GM18868 (cell line): ENCODE data around the gene DOK5.

ENCODE experiments used
- ATAC-seq: cut with Tn5 transposase; IDR thresholded peaks from one replicate; pipeline ENCODE4 v1.9.1; 2021; ENCODE audit warnings: mild to moderate bottlenecking, moderate library complexity; ENCODE audit not compliant: unreplicated experiment

Gene DOK5

DNA sequence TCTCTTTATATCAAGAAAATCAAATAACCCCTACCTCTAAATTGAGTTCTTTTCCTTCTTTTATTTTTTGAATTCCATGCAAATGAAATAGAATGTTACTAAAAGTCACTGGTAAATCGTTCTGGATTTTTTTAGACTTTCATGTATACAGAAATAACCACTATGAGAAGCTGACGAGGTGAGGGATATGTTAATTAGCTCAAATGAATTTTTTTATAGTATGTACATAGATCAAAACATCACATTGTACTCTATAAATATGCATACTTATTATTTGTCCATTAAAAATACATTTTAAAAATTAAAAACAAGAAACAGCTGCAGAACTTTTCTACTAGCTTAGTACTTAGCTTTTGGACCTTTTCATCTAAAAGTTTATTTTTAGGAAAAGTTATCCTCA is 165.4 kb downstream of the DOK5 start:
- ATAC-seq = no peak

DNA sequence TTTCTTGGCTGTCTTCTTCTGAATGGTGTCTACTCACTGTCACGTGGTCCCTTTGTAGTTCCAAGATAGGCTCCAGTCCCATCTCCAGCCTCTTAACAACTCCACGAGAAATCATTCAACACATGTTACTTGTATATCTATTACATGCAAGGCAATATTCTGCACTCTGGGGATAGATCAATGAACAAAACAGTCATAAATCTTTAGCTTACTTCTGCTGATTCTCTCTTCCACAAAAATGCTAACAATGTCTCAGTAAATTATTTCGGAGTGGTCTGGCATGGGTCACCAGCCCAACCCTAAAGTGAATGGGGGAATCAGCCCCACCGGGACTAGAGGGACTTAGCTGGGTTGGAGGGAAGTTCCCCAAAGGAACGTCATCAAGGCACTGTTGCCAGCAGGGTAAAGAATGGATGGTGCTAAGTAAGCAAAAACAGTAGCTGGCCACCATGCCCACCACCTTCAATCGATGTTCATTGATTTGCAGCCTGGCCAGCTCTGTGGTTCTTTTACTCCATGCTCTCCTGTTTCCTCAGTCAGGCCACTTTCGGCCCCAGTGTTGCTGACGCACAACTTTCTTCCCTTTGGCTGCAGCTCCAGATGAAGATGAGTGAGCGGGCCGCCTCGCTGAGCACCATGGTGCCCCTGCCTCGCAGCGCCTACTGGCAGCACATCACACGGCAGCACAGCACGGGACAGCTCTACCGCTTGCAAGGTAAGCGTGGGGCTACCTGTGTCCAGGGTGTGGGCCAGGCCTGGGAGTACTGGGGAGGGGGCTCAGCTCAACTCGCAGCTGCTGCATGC is 167.7 kb downstream of the DOK5 start:
- no peak for ATAC-seq

DNA sequence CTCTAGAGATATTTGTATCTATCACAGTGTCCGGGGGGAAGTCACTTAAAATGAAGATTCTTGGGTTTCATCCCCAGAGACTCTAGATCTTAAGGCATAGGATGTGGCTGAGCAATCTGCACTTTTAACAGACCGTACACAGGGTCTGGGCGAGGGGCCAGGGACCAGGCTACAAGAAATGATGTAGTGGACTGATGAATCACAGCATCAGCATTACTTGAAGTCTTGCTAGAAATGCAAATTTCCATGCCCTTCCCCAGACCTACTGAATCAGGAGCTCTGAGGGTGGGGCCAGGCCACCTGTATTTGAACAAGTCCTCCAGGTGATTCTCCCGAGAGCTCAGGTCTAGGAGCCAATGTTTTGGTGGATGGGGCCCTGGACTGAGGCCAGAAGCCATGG is 168.4 kb downstream of the DOK5 start:
- no peak for ATAC-seq

DNA sequence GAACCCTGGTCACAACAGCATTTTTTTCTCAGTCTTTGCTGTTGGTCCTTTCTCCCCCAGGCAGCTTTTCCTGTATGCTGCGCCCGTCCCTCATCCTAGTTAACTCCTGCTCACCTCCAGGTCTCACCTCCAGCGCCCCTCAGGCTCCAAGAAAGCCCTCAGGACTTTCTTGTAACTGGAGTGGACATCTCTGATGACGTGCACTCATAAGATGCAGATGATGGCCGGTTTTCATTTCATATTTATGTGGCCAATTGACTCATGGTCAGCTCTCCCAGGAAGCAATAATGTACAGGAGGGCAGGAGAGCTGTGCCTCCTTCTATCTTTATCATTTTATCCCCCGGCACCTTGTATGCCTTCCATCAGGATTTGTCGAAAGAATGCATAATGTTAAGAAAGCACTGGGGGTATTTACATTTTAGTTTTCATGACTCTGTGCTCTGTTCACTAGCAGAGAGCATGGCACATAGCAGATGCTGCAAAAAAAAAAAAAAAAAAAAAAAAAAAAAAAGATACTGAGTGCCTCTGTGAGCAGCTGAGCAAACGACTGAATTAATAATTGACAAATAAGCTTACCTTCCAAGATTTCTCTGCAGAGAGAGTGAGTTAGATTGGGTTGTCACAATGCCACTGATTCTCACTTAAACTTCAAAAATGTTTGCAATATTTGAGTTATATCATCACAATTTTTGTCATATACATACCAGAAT is 170.2 kb downstream of the DOK5 start:
- no peak for ATAC-seq

DNA sequence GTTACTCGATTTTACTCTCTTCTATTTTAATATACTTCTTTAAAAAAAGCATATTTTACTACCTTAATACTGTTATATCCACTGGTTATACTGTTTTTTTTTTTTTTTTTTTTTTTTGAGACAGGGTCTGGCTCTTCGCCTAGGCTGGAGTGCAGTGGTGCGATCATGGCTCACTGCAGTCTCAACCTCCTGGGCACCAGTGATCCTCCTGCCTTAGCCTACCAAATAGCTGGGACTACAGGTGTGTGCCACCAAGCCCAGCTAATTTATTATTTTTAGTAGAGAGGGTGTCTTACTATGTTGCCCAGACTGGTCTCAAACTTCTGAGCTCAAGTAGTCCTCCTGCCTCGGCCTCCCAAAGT is 170.7 kb downstream of the DOK5 start:
- ATAC-seq = no peak

DNA sequence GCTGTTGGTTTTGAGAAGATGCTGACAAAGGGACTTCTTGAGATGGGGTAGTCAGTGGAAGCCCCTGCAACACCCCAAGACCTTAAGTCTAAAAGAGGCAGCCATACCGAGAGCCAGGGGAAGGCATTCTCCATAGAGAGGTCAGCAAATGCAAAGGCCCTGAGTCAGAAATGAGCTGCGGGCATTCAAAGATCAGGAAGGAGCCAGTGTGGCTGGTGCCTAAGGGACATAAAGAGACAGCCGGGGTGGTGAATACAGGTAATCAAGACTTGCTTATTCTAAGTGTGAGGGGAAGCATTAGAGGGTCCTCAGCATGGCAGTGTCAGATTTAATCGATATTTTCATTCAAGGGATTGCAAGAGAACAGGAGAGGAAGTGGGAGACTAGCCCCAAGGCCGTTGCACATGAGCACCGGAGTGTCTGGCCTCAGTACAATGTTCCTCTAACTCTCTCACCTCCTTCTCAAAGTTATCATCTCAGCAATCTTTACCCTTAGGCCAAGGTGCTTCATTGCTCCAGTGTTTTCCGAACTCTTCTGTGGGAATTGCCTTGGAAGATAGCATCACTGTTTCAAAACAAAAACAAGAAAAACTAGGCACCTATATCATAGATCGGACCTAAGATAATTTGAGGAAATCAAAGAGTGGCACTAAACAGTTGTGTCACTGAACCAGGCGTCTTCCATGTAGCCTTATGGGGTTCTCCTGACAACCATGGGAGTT is 173.2 kb downstream of the DOK5 start:
- no peak for ATAC-seq

DNA sequence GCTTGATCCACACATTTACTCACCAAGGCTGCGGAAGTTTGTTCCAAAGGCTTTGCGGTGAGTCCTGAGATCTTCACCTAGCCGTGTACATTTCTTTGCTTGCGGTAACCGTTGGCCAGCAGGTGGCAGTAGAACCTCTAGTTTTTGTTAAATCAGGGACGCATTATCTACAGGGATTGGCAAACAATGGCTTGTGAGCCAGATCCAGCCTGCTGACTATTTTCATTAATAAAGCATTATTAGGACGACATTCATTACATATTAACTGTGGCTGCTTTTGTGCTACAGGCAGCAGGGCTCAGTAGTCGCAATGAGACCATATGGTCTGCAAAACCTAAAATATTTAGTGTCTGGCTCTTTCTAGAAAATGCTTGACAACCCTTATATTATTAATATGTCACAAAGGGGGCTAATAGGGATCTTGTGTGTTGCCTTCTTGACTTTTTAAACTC is 174.1 kb downstream of the DOK5 start:
- peak; percentile 70 for ATAC-seq

DNA sequence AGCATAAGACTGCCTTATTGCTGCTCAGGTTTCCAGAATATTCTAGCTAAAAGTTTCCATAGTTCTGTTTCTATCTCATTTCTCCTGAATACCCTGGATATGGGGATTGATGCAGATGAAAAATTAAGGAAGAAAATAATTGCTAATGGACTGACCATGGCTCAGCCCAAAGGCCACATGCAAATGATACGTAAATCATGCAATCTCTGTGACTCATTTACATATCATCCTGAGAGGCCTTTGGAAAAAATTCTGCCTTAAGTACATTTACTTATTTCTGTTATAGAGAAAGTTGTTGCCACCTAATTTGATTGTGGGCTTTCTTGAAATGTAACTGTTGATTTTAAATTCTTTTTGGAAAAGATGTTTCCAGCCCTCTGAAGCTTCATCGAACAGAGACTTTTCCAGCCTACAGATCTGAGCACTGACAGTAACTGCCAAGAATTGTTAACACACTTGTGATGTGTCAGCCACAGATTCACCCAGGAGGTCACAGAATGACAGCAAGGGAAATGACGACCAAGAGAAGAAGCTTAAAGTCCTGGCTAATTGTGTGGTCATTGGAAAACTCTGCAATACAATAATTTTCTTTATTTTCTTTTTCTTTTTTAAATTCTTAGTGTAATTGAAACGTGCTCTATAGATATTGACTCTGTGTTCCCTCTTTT is 174.8 kb downstream of the DOK5 start:
- ATAC-seq = no peak

DNA sequence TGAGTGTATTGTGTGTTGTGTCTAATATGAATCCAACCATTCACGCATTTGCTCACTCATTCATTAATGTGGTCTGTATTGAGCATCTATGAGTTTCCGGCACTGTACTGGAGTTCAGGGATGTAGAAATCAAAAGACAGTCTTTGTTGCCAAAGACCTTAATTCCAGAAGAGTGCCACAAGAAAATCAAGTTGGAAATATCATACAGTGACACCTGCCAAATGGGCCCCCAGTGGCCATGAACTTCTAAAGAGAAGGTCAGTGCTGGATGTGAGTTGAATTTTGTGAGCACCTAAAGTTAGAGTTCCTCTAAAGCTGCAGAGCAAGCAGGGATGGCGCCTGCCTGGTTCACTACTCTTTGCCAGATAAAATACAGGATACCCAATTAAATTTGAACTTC is 175.9 kb downstream of the DOK5 start:
- no peak for ATAC-seq

DNA sequence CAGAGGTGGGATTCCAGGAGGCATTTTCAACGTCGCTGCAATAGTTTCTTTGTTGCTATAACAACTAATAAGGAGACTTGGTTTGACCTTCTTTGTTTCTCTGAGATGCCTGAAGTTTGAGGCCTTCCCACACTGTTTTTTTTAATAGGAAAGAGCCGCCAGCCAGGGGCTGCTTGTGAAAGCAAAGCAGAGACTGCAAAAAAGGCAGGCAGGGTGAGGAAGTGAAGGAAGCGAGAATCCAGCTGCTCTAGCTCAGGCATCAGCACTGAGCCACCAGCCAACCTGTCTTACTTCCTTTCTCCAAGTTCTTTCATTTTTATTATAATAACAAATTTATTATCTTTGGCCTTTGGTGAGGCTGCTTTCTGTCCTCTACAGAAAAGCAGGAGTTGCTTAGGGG is 179.1 kb downstream of the DOK5 start:
- ATAC-seq = no peak

DNA sequence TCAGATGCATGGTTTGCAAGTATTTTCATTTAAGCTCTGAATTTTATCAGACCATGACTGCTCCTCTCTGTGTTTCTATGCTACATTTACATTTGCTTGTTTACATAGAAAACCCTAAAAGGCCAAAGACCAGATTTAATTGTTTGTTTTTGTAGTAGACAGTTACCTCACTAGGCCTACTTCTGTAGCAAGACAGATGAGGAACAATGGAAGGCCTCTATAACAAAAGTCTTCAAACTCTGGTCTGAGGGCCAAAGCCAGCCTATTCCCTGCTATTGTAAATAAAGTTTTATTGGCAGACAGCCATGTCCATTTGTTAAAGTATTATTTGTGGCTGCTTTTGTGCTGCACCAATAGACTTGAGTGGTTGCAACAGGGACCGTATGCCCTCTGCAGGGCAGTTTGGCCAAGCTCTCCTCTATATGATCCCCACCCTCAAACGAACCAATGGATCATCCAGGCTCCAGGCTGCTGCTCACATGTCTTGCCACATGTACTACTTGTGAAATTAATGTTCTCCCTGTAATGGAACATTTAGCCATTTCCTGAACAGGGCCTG is 182.0 kb downstream of the DOK5 start:
- peak; percentile 48 for ATAC-seq

DNA sequence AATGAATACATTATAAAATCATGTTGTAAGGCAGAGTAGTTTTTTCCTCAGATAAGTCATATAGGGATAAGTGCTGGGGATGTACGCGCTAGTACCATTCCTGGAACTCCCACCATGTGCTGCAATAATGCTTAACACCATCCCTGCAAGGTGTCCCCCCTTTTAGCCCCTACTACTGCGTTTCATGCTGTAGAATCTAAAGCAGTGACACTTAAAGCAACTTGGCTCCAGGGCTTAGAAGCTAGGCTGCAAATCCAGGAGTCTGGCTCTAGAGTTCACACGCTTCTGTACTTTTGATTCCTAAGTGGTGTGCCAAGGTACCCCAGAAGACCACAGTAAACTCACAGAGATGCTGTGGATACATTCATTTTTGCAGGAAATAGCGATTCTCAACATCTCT is 183.1 kb downstream of the DOK5 start:
- no peak for ATAC-seq

DNA sequence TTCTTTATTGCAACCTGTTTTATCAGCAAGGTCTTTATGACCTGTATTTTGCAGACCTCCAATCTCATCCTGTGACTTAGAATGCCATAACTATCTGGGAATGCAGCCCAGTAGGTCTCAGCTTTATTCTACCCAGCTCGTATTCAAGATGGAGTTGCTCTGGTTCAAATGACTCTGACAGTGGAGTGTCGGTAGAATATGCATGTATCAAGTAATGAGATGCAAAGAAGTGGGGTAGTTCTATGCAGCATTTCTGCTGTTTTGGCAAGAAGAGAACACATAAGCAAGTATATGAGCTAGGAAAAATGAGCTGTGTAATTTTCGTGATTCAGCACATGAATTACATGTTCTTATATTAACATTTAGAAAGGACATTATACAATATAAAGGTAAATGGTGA is 185.9 kb downstream of the DOK5 start:
- no peak for ATAC-seq

DNA sequence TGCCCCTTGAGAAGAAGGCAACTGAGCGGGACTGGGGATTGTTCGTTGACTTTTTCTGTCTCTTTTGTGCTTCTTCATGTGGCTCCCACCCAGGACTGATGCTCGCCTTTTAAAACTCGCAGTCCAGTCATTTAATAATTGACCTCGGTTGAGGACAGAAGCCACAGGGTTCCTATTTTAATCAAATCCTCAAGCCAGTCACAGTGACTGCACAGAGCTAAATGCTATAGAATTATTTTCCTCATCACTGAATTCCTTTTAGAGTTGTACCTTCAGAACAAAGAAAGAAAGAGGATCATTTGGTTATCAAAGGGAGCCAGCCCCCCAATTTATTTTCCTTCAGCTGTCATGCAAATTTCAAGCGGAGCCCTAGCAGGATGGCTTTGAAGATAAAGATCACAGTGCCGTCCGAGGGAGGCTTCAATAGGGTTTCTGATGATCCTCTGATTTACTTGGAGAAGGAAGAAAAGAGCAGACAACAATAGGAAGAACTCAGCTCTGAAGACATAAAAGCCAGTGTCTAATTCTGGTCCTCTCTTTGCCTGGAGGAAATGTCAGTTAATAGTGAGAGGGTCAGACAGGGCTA is 186.6 kb downstream of the DOK5 start:
- no peak for ATAC-seq

DNA sequence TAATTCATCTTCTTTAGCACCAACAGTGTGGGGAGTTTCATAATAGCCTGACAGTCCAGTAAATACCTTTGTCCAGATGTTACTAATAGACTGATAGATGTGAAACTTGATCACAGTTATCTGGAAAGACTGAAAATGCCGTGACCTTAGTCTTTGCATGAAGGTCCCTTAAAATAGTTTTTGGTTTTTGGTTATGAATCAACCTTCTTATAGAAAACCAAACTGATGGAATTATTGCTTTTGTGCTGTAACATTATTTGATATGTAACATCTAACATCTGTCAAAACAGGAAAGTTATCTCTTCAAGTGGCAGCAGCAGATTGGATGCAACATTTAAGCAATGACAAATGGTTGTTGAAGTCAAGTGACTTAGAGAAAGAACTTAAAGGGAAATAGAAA is 190.4 kb downstream of the DOK5 start:
- no peak for ATAC-seq

DNA sequence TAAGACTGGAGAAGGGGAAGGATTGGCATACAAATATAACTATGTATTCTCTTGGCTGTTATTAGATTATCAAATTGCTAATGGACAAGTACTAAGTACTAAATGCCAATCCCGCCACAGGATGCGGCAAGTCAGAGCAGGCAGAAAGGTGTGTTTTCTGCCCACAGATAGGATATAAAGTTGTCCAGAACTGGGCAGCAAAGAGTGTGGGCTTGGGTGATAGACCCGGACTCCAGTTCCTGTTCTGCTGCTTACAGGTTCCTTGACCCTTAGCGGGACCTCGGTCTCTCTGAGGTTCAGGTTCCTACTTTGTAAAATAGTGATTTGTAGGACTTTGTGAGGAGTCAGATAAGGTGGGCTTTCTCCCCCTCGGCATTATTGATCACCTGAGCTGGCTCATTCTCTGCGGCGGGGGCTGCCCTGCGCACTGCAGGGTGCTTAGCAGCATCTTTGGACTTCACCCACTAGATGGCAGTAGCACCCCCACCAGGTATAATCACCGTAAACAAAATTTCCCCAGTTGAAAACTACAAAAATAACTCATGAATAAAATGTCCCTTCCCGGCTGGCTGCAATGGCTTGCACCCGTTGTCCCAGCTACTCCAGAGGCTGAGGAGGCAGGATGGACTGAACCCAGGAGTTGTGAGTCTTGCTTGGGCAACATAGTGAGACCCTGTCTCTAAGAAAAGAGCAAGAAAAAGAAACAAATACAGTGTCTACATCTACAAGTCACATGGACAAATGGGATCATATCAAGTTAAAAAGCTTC is 193.1 kb downstream of the DOK5 start:
- ATAC-seq = peak; percentile 90

DNA sequence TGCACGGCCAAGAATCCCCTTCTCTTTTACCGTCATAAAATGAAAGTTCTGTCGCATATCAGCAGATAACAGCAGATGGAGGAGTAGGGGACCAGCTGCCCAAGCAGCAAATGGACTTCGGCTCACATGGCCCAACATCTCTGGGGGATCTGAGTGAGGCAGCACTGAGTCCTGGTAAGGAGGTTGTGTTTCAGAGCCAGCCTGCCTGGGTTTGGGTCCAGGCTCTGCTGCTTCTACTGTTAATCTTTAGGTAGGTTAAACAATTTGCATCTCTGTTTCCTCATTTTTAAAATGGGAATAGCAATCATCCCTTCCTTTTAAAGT is 193.6 kb downstream of the DOK5 start:
- ATAC-seq = no peak

DNA sequence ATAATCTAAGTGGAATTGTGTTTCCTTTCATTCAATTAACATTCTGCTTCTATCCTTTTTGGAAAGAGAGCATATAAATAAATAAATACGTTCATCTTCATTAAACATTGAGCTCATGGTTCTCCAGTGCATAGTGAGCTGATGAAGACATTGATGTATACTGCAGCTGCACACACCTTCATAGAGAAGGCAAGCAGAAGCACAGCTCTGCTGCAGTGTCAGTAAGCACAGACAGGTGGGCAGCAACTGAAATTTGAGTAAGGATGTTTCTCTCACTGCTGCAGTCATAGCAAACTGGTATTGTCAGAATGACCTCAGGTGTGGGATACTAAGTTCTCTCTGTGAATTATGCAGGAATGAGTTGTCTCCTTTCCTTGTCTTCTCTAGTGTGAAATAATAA is 202.9 kb downstream of the DOK5 start:
- no peak for ATAC-seq

DNA sequence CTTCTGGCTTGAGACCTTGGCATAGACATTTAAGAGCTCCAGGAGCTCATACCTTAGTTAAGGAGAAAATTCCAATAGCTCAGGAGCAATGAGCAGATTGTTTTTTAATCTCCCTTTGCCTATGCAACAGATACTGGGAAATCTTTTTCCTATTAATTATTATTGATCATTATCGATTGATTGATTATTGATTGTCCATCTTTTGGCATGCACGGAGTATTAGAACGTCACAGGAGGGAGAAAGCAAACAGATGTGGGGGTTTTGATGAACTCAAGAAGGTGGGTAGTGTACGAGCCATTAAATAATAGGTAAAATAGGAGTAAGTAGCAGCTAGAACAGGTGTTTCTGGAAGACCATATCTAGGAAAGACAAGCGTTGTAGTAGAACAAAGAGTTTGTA is 205.0 kb downstream of the DOK5 start:
- ATAC-seq = no peak
